Omental fat pad (tissue), 4 donors: ENCODE measurements around the gene TEPSIN. TPM values are rescaled to one million over a fixed set of nuclear protein-coding genes. Genes with fewer than 3 reads are reported as not detected.

Experiments used
- ATAC-seq: fragments of 150-250 bp; one replicate; pipeline ENCODE4 v1.9.1; 2016; ENCODE audit warnings: mild to moderate bottlenecking, moderate library complexity; ENCODE audit not compliant: low FRiP score
- DNase-seq: peaks from one replicate; pipeline ENCODE4 v3.0.0-alpha.2; 2019; ENCODE audit warnings: low spot score
- CTCF ChIP-seq, 3 donors: fragments of 450-650 bp; IDR thresholded peaks; one replicate each; pipeline ENCODE4 v1.5.1; 2016 to 2017; ENCODE audit warnings: antibody characterized with exemption in 3 of 3, mild to moderate bottlenecking in 3 of 3, moderate library complexity in 2 of 3
- total RNA-seq, 4 donors: library from RNA; depleted of rRNA; stranded (reverse); fragments of >200 nt; gene quantifications; one replicate each; pipeline ENCODE4 v1.1.0, GENCODE V29; 2016

The TEPSIN gene
- total RNA-seq, 4 donors from 2014 or later: 15.1 to 56.1 (median 33.2) TPM

- no peak for ATAC-seq
- DNase-seq: no peak
- no peak for TF ChIP-seq CTCF (IDR thresholded peaks at IDR 0.05)
Measured at GRCh38 chr17:81277946-81278693, 39.3 kb upstream of the TEPSIN start.

GRCh38 chr17:81277421-81277820 lies 38.6 kb upstream of the TEPSIN start:
- DNase-seq: no peak
- no peak for ATAC-seq
- TF ChIP-seq CTCF (IDR thresholded peaks at IDR 0.05): no peak

GRCh38 chr17:81276781-81277180 lies 37.9 kb upstream of the TEPSIN start:
- ATAC-seq: no peak

GRCh38 chr17:81274471-81274855 lies 35.6 kb upstream of the TEPSIN start:
- TF ChIP-seq CTCF (IDR thresholded peaks at IDR 0.05): no peak
- no peak for DNase-seq
- ATAC-seq: no peak

More at GRCh38 chr17:81276781-81277180, 37.9 kb upstream of the TEPSIN start:
- no peak for DNase-seq
- TF ChIP-seq CTCF (IDR thresholded peaks at IDR 0.05): no peak

- DNase-seq (no peak), ATAC-seq (no peak)
- no peak for TF ChIP-seq CTCF (IDR thresholded peaks at IDR 0.05)
Measured at GRCh38 chr17:81273698-81274470, 35.0 kb upstream of the TEPSIN start.

- no peak for TF ChIP-seq CTCF (IDR thresholded peaks at IDR 0.05)
- no peak for DNase-seq
- no peak for ATAC-seq
Measured at GRCh38 chr17:81272616-81273015, 33.8 kb upstream of the TEPSIN start.
